WI38 (cell line): ENCODE data around the gene SYK.

Experiments
- H3K4me3 ChIP-seq: 2 replicates; pipeline ENCODE4 v1.5.1; 2011; ENCODE audit warnings: low read depth, mild to moderate bottlenecking, control low read depth, low read length
- CTCF ChIP-seq: IDR thresholded peaks from 2 replicates; pipeline ENCODE4 v1.5.1; 2012; ENCODE audit warnings: low read depth, mild to moderate bottlenecking, control low read depth, low read length

SYK gene

GRCh38 chr9:90869361-90869760 is 67.7 kb downstream of the SYK start:
- H3K4me3 ChIP-seq, result no peak overlapping the region
- no peak for TF ChIP-seq CTCF

GRCh38 chr9:90870621-90871326 is 69.2 kb downstream of the SYK start:
- H3K4me3 ChIP-seq, result no peak overlapping the region
- peak; percentile 70 for TF ChIP-seq CTCF

GRCh38 chr9:90871327-90871935 is 69.8 kb downstream of the SYK start:
- TF ChIP-seq CTCF, result no peak
- no peak overlapping the region for H3K4me3 ChIP-seq

- no peak overlapping the region for H3K4me3 ChIP-seq
- no peak for TF ChIP-seq CTCF
Measured at GRCh38 chr9:90872835-90873294, 71.2 kb downstream of the SYK start.

- H3K4me3 ChIP-seq, result no peak overlapping the region
- TF ChIP-seq CTCF, result no peak
Measured at GRCh38 chr9:90873422-90873821, 71.8 kb downstream of the SYK start.

GRCh38 chr9:90874194-90874593 is 72.6 kb downstream of the SYK start:
- H3K4me3 ChIP-seq, result no peak overlapping the region
- no peak for TF ChIP-seq CTCF

GRCh38 chr9:90878562-90878961 is 76.9 kb downstream of the SYK start:
- no peak for TF ChIP-seq CTCF
- H3K4me3 ChIP-seq, result no peak overlapping the region
